Amniotic stem cell (primary cell): Measurements from ENCODE around the gene NEDD9.

Experiments
- DNase-seq: peaks from one replicate; lab custom pipeline; 2025; lab: John Stamatoyannopoulos, UW

Gene NEDD9

GRCh38 chr6:11201015-11201414 lies 31.5 kb downstream of the NEDD9 start:
- no peak for DNase-seq

- no peak for DNase-seq
These were observed 32.1 kb downstream of the NEDD9 start for GRCh38 chr6:11200356-11200755.

GRCh38 chr6:11198663-11199603 lies 33.5 kb downstream of the NEDD9 start:
- no peak for DNase-seq

GRCh38 chr6:11197850-11198249 lies 34.6 kb downstream of the NEDD9 start:
- DNase-seq: no peak

- DNase-seq: peak; percentile 69
These were observed 35.3 kb downstream of the NEDD9 start for GRCh38 chr6:11197175-11197536.

- no peak for DNase-seq
These were observed 35.8 kb downstream of the NEDD9 start for GRCh38 chr6:11196511-11197174.

- DNase-seq: peak; percentile 26
These were observed 37.9 kb downstream of the NEDD9 start for GRCh38 chr6:11194356-11195218.

GRCh38 chr6:11193434-11193833 lies 39.0 kb downstream of the NEDD9 start:
- no peak for DNase-seq

- DNase-seq: no peak
These were observed 40.3 kb downstream of the NEDD9 start for GRCh38 chr6:11192167-11192566.

- no peak for DNase-seq
These were observed 41.7 kb downstream of the NEDD9 start for GRCh38 chr6:11190625-11191245.

GRCh38 chr6:11189865-11190624 lies 42.4 kb downstream of the NEDD9 start:
- DNase-seq: no peak

GRCh38 chr6:11188161-11188915 lies 44.1 kb downstream of the NEDD9 start:
- no peak for DNase-seq

- no peak for DNase-seq
These were observed 45.2 kb downstream of the NEDD9 start for GRCh38 chr6:11187301-11187700.

GRCh38 chr6:11185204-11185842 lies 47.1 kb downstream of the NEDD9 start:
- DNase-seq: no peak

- no peak for DNase-seq
These were observed 48.6 kb downstream of the NEDD9 start for GRCh38 chr6:11183761-11184362.

GRCh38 chr6:11181478-11182136 lies 50.9 kb downstream of the NEDD9 start:
- no peak for DNase-seq

GRCh38 chr6:11179419-11180202 lies 52.9 kb downstream of the NEDD9 start:
- DNase-seq: no peak

- DNase-seq: no peak
These were observed 53.4 kb downstream of the NEDD9 start for GRCh38 chr6:11179088-11179418.
